A549 treated with AZD2906 at 1 μM for 4 hours (cell line): ENCODE data around the gene IFITM1. TPM values are rescaled to one million over a fixed set of nuclear protein-coding genes. Genes with fewer than 3 reads are reported as not detected.

Experiments
- total RNA-seq: library from RNA; stranded (reverse); fragments of 200-300 nt; extraction: Qiagen RNA extraction; gene quantifications from 5 replicates; pipeline ENCODE4 v1.2.3, GENCODE V29; 2022

IFITM1 gene
- 0.26 to 0.37 TPM (median 0.29 TPM) in 5 replicates for total RNA-seq

GRCh38 chr11:313787-314553 is at the start of gene IFITM1:
Gene IFITM1, plus strand, starts transcription at chr11:314040. Its CDS starts 131 bp downstream, at chr11:314171.

GRCh38 chr11:278001-278951 is 35.6 kb upstream of the IFITM1 start, which contains the start of gene NLRP6:
Gene NLRP6, plus strand, starts transcription at chr11:278407. Its CDS starts 163 bp downstream, at chr11:278570.

GRCh38 chr11:288478-289397 is 25.1 kb upstream of the IFITM1 start, which contains the start of gene PGGHG:
Gene PGGHG, plus strand, starts transcription at chr11:289126. Its CDS starts 691 bp downstream, at chr11:289817.

GRCh38 chr11:299081-299891 is 14.6 kb upstream of the IFITM1 start, which contains the start of gene IFITM5:
Gene IFITM5, minus strand, starts transcription at chr11:299526. Its CDS starts 36 bp downstream, at chr11:299490.

GRCh38 chr11:307766-308708 is 5.8 kb upstream of the IFITM1 start, which contains the start of gene IFITM2:
Gene IFITM2, plus strand, starts transcription at chr11:307816. Its CDS starts 377 bp downstream, at chr11:308193.

Other genes with a start within 250 kb of the IFITM1 start
- gene SCGB1C1, start 121.0 kb upstream of the IFITM1 start, total RNA-seq, result not detected in 5 replicates
- 41.3 to 47.1 TPM (median 45.4 TPM) in 5 replicates for gene BET1L, start 106.6 kb upstream of the IFITM1 start, total RNA-seq
- gene RIC8A, start 106.3 kb upstream of the IFITM1 start, total RNA-seq, result 118 to 135 TPM (median 122 TPM) in 5 replicates
- 18.3 to 23.6 TPM (median 22.7 TPM) in 5 replicates for gene SIRT3, start 77.7 kb upstream of the IFITM1 start, total RNA-seq
- 157 to 204 TPM (median 164 TPM) in 5 replicates for gene PSMD13, start 77.1 kb upstream of the IFITM1 start, total RNA-seq
- 0.03 TPM in 1 of 5 replicates, not detected in the others for gene NLRP6, start 35.6 kb upstream of the IFITM1 start, total RNA-seq
- 6.1 to 13.2 TPM (median 9.8 TPM) in 5 replicates for gene PGGHG, start 24.9 kb upstream of the IFITM1 start, total RNA-seq
- gene IFITM5, start 14.5 kb upstream of the IFITM1 start, total RNA-seq, result not detected in 5 replicates
- gene IFITM2, start 6.2 kb upstream of the IFITM1 start, total RNA-seq, result 57.4 to 69.3 TPM (median 61.5 TPM) in 5 replicates
- 19.8 to 37.9 TPM (median 31.0 TPM) in 5 replicates for gene IFITM3, start 6.8 kb downstream of the IFITM1 start, total RNA-seq
- 9.8 to 19.5 TPM (median 14.0 TPM) in 5 replicates for gene B4GALNT4, start 55.5 kb downstream of the IFITM1 start, total RNA-seq
- gene PKP3, start 80.2 kb downstream of the IFITM1 start, total RNA-seq, result 30.1 to 40.1 TPM (median 38.2 TPM) in 5 replicates
- 57.4 to 92.9 TPM (median 91.1 TPM) in 5 replicates for gene SIGIRR, start 101.0 kb downstream of the IFITM1 start, total RNA-seq
- 0.44 to 1.1 TPM (median 0.70 TPM) in 5 replicates for gene ANO9, start 128.0 kb downstream of the IFITM1 start, total RNA-seq
- gene PTDSS2, start 136.2 kb downstream of the IFITM1 start, total RNA-seq, result 34.6 to 45.9 TPM (median 44.3 TPM) in 5 replicates
- gene RNH1, start 193.2 kb downstream of the IFITM1 start, total RNA-seq, result 144 to 193 TPM (median 179 TPM) in 5 replicates
- 118 to 183 TPM (median 159 TPM) in 5 replicates for gene HRAS, start 221.5 kb downstream of the IFITM1 start, total RNA-seq
- 0.65 to 1.1 TPM (median 0.94 TPM) in 5 replicates for gene LRRC56, start 223.5 kb downstream of the IFITM1 start, total RNA-seq
- 1.4 to 3.0 TPM (median 2.9 TPM) in 5 replicates for gene LMNTD2, start 246.7 kb downstream of the IFITM1 start, total RNA-seq
- gene RASSF7, start 246.9 kb downstream of the IFITM1 start, total RNA-seq, result 48.7 to 64.3 TPM (median 60.3 TPM) in 5 replicates